WTC11 (cell line): Measurements from ENCODE around the gene SPAG9.

ENCODE experiments used
- ATF3 ChIP-seq: sonication (generic); formaldehyde crosslinking; conservative IDR thresholded peaks from 2 replicates; pipeline ENCODE4 v1.8.1; 2022; ENCODE audit warnings: mild to moderate bottlenecking, missing genetic modification reagents
- CTCF ChIP-seq: fragments of 200-600 bp; IDR thresholded peaks from 2 replicates; pipeline ENCODE4 v1.8.0; 2022; ENCODE audit warnings: antibody characterized with exemption
- FOXP4 ChIP-seq: sonication (generic); formaldehyde crosslinking; IDR thresholded peaks from 2 replicates; pipeline ENCODE4 v1.8.0; 2022; ENCODE audit warnings: mild to moderate bottlenecking, missing genetic modification reagents
- JAZF1 ChIP-seq: fragments of 250-450 bp; sonication (Bioruptor Pico); IDR thresholded peaks from 2 replicates; pipeline ENCODE4 v1.9.0; 2021; ENCODE audit warnings: moderate library complexity, mild to moderate bottlenecking, inconsistent platforms
- JUN ChIP-seq: sonication (generic); formaldehyde crosslinking; IDR thresholded peaks from 2 replicates; pipeline ENCODE4 v1.8.0; 2023; ENCODE audit warnings: mild to moderate bottlenecking, missing genetic modification reagents
- NFE2L1 ChIP-seq: sonication (generic); formaldehyde crosslinking; IDR thresholded peaks from 2 replicates; pipeline ENCODE4 v1.8.1; 2023; ENCODE audit warnings: missing genetic modification reagents
- TCF7 ChIP-seq: sonication (generic); formaldehyde crosslinking; IDR thresholded peaks from 2 replicates; pipeline ENCODE4 v1.8.0; 2022; ENCODE audit warnings: mild to moderate bottlenecking, low read depth, missing genetic modification reagents, moderate library complexity
- ZBTB21 ChIP-seq: sonication (generic); formaldehyde crosslinking; IDR thresholded peaks from 2 replicates; pipeline ENCODE4 v1.8.1; 2023; ENCODE audit warnings: mild to moderate bottlenecking, missing genetic modification reagents, borderline replicate concordance

- no peak for TF ChIP-seq FOXP4 (CRISPR knock-in tag)
- TF ChIP-seq JUN (CRISPR knock-in tag), result no peak
- TF ChIP-seq TCF7, result no peak
- TF ChIP-seq ATF3 (CRISPR knock-in tag), result no peak
- no peak for TF ChIP-seq CTCF
- TF ChIP-seq NFE2L1 (CRISPR knock-in tag), result no peak
- TF ChIP-seq JAZF1, result no peak
- TF ChIP-seq ZBTB21, result no peak
These were observed 206.1 kb downstream of the SPAG9 start for GRCh38 chr17:50914505-50915063.
